GM12891 (cell line): ENCODE results near the gene IFNA17.

Experiments
- POLR2A ChIP-seq: IDR thresholded peaks from 2 replicates; pipeline ENCODE4 v1.6.1; 2011; ENCODE audit warnings: low read depth, low read length, control low read depth
- POLR2AphosphoS5 ChIP-seq: IDR thresholded peaks from 2 replicates; pipeline ENCODE4 v1.6.1; 2011; ENCODE audit warnings: low read depth, low read length, control low read depth
- POU2F2 ChIP-seq: IDR thresholded peaks from 2 replicates; pipeline ENCODE4 v1.6.1; 2011; ENCODE audit warnings: low read depth, mild to moderate bottlenecking, control low read depth, low read length, moderate library complexity
- SPI1 ChIP-seq: IDR thresholded peaks from 2 replicates; pipeline ENCODE4 v1.6.1; 2011; ENCODE audit warnings: low read depth, low read length, control low read depth
- TAF1 ChIP-seq: IDR thresholded peaks from 2 replicates; pipeline ENCODE4 v1.6.1; 2011; ENCODE audit warnings: low read depth, low read length, control low read depth

GRCh38 chr9:21266733-21267484, 38.9 kb upstream of the IFNA17 start:
- TF ChIP-seq POLR2AphosphoS5 (no peak), POLR2A (no peak), POU2F2 (no peak), TAF1 (no peak), SPI1 (no peak)
